ENCODE results near the gene TRABD.

Gene TRABD

DNA sequence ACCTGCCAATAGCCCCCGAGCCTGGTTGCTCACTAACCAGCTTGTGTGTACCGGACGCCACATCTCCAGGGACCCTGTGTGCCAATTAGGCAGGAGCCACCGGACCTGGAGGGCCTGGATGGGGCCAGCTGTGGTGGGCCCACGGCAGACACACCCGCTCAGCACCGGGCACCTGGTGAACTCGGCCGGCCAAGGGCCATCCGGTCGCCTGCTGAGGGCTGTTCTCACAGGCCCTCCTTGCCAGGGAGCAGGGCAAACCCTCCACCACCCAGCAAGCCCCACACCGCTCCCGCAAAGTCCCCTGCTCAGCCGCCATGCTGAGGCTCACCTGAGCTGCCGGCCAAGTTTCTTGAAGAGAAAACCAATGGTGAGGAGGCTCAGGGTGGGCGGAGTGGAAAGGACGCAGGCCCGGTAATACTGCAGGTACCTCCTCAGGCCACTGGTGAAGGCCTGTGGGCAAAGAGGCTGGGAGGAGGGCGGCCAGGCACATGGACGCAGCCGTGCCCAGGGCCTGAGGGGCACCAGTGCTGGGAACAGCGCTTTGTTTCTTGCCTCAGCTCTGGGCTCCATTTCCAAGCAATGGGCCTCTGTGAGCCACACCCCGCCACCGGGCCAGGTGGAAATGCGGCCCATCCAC is 42.0 kb downstream of the TRABD start:
- TF ChIP-seq, protein P1, sequence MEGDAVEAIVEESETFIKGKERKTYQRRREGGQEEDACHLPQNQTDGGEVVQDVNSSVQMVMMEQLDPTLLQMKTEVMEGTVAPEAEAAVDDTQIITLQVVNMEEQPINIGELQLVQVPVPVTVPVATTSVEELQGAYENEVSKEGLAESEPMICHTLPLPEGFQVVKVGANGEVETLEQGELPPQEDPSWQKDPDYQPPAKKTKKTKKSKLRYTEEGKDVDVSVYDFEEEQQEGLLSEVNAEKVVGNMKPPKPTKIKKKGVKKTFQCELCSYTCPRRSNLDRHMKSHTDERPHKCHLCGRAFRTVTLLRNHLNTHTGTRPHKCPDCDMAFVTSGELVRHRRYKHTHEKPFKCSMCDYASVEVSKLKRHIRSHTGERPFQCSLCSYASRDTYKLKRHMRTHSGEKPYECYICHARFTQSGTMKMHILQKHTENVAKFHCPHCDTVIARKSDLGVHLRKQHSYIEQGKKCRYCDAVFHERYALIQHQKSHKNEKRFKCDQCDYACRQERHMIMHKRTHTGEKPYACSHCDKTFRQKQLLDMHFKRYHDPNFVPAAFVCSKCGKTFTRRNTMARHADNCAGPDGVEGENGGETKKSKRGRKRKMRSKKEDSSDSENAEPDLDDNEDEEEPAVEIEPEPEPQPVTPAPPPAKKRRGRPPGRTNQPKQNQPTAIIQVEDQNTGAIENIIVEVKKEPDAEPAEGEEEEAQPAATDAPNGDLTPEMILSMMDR (conservative IDR thresholded peaks at IDR 0.05; ENCODE audit: control insufficient read depth, insufficient read depth, low read depth, low read length): no peak
- no peak overlapping the region for H3K4me3 ChIP-seq (ENCODE audit: control insufficient read depth, low read depth, low read length)

DNA sequence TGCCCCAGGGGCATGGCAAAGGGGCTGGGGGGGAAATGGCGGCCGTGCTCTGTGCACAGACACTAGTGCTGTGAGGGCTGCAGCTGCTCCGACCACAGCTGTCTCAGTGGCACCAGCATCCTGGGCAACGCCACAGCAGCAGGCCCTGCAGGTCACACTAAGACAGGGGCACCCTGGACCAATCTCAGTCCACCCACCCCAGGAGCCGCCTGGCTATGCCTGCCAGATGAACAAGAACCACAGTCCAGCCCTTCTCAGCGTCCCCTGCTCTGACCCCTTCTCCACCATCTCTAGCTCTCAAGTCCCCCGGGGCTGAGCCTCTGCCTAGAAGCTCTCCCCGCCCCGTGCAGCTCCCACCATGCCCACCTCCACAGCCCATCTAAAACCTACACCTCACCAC is 42.7 kb downstream of the TRABD start:
- DNase-seq (ENCODE audit: low read depth): no peak
- TF ChIP-seq, protein P1 (conservative IDR thresholded peaks at IDR 0.05; ENCODE audit: control insufficient read depth, insufficient read depth, low read depth, low read length): no peak
- H3K4me3 ChIP-seq (ENCODE audit: control insufficient read depth, low read depth, low read length): no peak overlapping the region

More for the DNA sequence above, 42.0 kb downstream of the TRABD start:
- DNase-seq (ENCODE audit: low read depth): no peak

DNA sequence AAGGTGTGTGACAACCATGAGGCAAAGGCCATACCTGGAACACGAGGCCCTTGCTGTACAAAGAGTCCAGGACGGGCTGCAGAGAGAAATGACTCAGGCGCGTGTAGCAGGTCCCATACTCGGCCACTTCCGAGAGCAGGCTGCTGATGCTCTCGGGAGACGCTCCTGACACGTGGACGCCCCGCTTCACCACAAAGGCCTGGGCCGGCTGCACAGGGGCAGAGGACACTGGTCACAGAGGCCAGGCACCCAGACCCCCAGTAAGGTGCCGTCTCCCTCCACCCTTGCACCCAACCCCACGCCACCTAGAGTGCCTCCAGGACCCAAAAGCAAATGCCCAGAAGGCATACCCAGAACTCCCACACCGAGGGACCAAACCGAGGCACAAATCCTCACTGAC is 43.7 kb downstream of the TRABD start:
- DNase-seq (ENCODE audit: low read depth): no peak
- TF ChIP-seq, protein P1 (conservative IDR thresholded peaks at IDR 0.05; ENCODE audit: control insufficient read depth, insufficient read depth, low read depth, low read length): no peak
- H3K4me3 ChIP-seq (ENCODE audit: control insufficient read depth, low read depth, low read length): no peak overlapping the region

DNA sequence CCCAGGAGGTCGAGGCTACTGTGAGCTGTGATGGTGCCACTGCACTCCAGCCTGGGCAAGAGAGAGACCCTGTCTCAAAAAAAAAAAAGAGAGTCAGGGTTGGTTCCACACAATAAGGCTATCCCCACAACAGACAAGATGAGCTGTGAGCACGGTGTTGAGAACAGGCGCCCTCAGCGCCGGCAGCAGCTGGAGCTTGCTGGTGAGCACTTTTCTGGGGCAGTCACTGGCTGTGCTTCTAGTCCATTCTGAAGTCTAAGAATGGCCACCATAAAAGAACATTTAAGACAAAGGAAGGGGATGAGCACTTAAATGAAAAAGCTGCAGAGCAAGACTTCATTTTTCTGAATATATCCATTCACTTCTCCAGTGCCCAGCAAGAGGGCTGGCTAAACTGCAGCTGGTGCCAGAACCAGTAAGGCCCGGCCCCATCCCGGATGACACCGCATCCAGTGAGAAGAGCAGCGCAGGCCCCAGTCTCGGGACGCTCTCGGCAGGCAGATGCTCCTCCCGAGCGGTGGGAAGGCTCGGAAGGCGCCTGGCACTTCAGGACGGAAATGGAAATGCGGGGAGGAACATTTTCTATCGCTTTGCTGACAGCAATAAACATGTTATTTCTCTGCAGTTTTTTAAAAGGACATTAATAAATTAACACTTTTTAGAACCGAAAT is 46.9 kb downstream of the TRABD start:
- H3K4me3 ChIP-seq (ENCODE audit: control insufficient read depth, low read depth, low read length): no peak overlapping the region
- TF ChIP-seq, protein P1 (conservative IDR thresholded peaks at IDR 0.05; ENCODE audit: control insufficient read depth, insufficient read depth, low read depth, low read length): no peak
- no peak for DNase-seq (ENCODE audit: low read depth)

DNA sequence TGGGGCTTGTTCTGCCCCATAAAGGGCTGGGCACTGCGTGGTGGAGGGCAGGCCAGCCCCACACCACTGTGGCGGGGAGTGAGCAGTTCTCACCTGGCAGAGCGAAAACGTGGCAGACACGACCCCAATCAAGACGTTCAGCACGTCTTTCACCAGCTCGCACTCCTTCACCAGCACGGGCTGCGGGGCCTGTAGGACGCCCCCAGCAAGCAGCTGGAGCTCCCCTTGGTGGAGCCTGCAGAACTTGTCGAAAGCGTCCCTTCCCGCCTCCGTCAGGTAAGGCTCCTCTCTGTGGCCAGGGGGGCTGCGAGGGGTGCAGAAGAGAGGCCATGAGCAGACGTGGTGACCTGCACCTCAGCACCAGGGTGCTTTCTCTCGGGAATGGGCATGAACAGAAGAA is 47.5 kb downstream of the TRABD start:
- no peak for DNase-seq (ENCODE audit: low read depth)
- TF ChIP-seq, protein P1 (conservative IDR thresholded peaks at IDR 0.05; ENCODE audit: control insufficient read depth, insufficient read depth, low read depth, low read length): no peak
- no peak overlapping the region for H3K4me3 ChIP-seq (ENCODE audit: control insufficient read depth, low read depth, low read length)

DNA sequence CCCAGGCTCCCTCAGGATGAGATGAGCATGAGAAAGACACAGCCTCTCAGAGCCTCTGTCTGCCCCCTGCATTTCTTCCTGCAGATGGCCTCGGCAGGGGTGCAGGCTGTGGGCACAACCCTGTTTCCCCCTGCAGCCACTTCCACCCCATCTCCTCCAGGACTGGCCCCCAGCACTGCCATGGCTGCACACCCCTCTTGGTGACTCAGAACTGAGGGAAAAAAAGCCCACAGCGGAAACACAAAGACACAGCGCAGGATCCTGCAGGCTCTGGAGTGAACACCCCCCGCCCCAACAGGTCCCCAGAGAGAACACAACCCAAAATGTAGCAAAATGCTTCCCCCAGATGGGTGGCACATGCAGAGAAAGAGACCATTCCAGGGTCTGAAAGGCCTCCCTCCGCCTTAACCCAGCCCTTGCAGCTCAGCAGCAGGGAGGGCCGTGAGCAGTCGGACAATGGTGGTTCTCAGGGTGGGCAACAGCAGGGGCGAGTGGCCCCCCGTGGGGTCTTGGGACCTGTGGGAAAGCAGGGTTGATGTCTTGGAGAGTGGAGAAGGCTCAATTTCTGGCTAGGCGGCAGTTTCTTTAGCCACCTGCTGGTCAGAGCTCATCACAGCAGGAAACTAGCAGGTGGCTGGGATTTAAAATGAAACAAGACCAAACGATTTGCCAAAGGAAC is 51.2 kb downstream of the TRABD start:
- no peak overlapping the region for H3K4me3 ChIP-seq (ENCODE audit: control insufficient read depth, low read depth, low read length)
- DNase-seq (ENCODE audit: low read depth): peak; percentile 20
- TF ChIP-seq, protein P1 (conservative IDR thresholded peaks at IDR 0.05; ENCODE audit: control insufficient read depth, insufficient read depth, low read depth, low read length): peak; percentile 41

Measured in fibroblast of mammary gland (primary cell).